Ureter (tissue), 1 donor: ENCODE measurements around the gene MRI1. TPM values are rescaled to one million over a fixed set of nuclear protein-coding genes. Genes with fewer than 3 reads are reported as not detected.
"Not testable (repeated sequence)": the region's sequence is repeated elsewhere in the genome, so short reads cannot be mapped to it uniquely, and the experiment has no call there.

Experiments used
- DNase-seq: peaks from one replicate; pipeline ENCODE4 v3.0.0-alpha.2; 2020; ENCODE audit warnings: low spot score
- total RNA-seq: library from RNA; stranded (reverse); gene quantifications from one replicate; pipeline ENCODE4 v1.2.4, GENCODE V29; 2023
- donor health status: DM: yes; HTN: yes; CAD: no.

Gene MRI1
- total RNA-seq, 1 donor from 2014 or later: 50.7 TPM

DNA sequence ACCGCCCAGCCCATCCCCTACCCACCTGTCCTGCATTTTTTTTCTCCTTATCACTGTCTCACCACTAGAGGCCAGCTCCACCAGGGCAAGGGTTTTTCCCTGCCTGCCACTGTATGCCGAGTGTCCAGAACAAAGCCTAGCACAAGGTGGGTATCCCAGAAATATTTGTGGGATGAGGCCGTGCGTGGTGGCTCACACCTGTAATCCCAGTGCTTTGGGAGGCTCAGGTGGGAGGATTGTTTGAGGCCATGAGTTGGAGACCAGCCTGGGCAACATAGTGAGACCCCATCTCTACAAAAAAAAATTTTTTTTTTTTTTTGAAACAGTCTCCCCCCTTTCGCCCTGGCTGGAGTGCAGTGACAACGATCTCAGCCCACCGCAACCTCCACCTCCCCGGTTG, 2.9 kb upstream of the MRI1 start:
- no peak for DNase-seq

- no peak for DNase-seq
These were observed 1.6 kb upstream of the MRI1 start for GRCh38 chr19:13762635-13763235.

GRCh38 chr19:13763265-13763664, 1.1 kb upstream of the MRI1 start:
- DNase-seq: no peak

- DNase-seq: no peak
These were observed 586 bp downstream of the MRI1 start for GRCh38 chr19:13764821-13765394.

- no peak for DNase-seq
These were observed 1.2 kb downstream of the MRI1 start for GRCh38 chr19:13765395-13766094.

- no peak for DNase-seq
These were observed 1.8 kb downstream of the MRI1 start for GRCh38 chr19:13766095-13766481.

DNA sequence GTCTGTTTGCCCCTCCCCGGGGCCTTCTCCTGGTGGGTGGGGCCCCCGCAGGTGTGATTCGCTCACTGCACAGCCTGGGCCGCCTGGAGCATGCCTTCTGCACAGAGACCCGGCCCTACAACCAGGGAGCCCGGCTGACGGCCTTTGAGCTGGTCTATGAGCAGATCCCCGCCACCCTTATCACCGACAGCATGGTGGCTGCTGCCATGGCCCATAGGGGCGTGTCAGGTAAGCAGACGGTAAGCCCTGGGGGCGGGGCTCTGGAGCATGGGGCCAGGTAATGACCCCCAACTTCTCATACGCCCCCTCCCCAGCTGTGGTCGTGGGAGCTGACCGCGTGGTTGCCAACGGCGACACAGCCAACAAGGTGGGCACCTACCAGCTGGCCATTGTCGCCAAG, 4.2 kb downstream of the MRI1 start:
- DNase-seq: no peak

- no peak for DNase-seq
These were observed 5.8 kb downstream of the MRI1 start for GRCh38 chr19:13770013-13770635.

DNA sequence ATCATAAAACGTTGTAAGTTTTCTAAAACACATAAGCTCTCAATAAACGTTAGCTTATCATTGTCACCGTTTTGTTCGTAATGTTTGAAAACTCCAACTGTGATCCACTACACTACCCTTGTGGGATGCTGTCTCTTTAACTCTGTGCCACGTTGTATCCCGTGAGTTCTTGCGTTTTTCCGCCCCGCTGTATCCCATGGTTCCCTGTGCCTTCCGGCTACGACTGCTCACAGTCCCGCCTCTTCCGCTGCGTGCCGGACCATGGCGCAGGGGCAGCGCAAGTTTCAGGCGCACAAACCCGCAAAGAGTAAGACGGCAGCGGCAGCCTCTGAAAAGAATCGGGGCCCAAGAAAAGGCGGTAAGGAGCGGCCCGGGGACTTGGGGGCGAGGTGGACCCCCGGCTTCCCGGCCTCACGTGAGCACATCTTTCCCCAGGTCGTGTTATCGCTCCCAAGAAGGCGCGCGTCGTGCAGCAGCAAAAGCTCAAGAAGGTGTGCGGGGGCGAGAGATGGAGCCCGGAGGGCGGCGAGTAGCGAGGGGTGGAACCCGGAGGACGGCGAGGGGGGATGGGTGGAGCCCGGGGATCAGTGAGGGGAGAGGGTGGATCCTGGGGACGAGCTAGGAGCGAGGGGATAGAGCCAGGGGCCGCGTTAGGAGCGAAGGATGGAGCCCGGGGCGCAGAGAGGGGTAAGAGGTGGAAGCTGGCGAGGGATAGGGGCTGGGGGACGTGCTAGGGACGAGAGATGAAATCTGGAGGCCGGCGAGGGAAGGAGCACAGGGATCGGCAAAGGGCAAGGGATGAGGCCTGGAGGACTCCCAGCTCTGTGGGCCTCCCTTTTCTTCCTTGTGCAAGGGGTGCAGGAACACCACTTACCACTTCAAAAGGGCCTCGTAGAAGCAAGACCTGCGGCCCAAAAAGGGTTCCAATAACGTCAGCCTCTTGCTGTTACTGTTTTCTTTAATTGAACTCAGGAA, 10.2 kb downstream of the MRI1 start, which contains the start of gene C19orf53:
Gene C19orf53 (plus strand): TSS at position 240 of the 975 bp plus-strand sequence. CDS start 22 bp downstream, at position 262.
- DNase-seq: peak; percentile 90

GRCh38 chr19:13778398-13778797, 14.1 kb downstream of the MRI1 start:
- DNase-seq: no peak

DNA sequence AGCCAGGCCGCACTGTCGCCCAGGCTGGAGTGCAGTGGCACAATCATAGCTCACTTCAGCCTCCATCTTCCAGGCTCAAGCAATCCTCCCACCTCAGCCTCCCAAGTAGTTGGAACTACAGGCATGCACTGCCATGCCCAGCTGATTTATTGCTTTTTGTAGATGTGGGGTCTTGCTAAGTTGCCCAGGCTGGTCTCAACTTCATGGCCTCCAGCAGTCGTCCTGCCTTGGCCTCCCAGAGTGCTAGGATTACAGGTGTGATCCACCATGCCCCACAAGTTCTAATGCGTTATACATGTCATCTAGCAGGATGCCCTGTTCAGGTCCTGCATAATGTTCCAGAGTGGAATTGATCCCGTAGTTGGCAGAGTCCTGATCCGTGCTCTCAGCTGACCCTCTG, 14.5 kb downstream of the MRI1 start:
- DNase-seq: no peak

DNA sequence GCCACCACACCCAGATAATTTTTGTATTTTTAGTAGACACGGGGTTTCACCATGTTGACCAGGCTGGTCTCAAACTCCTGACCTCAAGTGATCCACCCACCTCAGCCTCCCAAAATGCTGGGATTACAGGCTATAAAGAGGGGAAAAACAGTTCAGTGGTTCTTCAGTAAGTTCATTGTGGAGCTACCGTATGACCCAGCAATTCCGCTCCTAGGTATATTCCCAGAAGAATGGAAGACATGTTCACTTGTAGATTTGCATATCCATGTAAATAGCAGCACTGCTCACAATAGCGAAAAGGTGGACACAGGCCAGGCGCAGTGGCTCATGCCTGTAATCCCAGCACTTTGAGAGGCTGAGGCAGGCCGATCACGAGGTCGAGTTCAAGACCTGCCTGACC, 15.5 kb downstream of the MRI1 start:
- DNase-seq: not testable (repeated sequence)

- peak; percentile 75 for DNase-seq
These were observed 17.2 kb downstream of the MRI1 start for GRCh38 chr19:13781547-13781946.

GRCh38 chr19:13782537-13782936, 18.2 kb downstream of the MRI1 start:
- no peak for DNase-seq

DNA sequence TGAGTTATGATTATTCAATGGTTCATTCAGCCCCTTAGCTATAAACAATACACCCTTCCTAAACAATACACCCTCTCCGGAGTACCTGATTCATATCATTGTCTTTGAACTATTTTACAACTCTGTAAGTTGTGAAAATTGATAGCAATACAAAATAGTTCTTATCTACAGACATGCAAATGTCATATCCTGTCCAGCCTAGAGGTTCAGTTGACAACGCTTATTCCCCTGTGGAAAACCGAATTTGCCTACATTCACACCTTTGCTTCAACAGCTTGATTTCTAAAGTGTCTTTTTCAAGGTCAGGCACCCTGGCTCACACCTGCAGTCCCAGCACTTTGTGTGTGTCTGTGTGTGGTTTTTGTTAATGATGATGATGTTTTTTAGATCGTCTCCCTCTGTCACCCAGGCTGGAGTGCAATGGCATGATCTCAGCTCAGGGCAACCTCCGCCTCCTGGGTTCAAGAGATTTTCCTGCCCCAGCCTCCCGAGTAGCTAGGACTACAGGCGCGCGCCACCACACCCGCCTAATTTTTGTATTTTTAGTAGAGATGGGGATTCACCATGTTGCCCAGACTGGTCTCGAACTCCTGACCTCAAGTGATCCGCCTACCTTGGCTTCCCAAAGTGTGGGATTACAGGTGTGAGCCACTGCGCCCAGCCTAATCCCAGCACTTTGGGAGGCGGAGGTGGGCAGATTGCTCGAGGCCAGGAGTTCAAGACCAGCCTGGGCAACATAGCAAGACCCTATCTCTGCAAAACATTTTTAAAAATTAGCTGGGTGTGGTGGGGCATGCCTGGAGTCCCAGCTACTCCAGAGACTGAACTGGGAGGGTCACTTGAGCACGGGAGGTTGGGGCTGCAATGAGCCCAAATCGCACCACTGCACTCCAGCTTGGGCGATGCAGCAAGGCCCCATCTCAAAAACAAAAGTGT, 19.5 kb downstream of the MRI1 start:
- no peak for DNase-seq

- peak; percentile 79 for DNase-seq
These were observed 20.6 kb downstream of the MRI1 start for GRCh38 chr19:13784731-13785452.

- no peak for DNase-seq
These were observed 24.7 kb downstream of the MRI1 start for GRCh38 chr19:13788991-13789390.

- DNase-seq: no peak
These were observed 26.0 kb downstream of the MRI1 start for GRCh38 chr19:13790354-13790753.

DNA sequence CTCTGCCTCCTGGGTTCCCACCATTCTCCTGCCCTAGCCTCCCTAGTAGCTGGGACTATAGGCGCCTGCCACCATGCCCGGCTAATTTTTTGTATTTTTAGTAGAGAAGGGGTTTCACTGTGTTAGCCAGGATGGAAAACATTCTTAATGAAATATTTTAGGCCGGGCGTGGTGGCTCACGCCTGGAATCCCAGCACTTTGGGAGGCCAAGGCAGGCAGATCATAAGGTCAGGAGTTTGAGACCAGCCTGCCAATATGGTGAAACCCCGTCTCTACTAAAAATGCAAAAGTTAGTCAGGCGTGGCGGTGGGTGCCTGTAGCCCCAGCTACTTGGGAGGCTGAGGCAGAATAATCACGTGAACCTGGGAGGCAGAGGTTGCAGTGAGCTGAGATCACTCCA, 29.0 kb downstream of the MRI1 start:
- not testable (repeated sequence) for DNase-seq

DNA sequence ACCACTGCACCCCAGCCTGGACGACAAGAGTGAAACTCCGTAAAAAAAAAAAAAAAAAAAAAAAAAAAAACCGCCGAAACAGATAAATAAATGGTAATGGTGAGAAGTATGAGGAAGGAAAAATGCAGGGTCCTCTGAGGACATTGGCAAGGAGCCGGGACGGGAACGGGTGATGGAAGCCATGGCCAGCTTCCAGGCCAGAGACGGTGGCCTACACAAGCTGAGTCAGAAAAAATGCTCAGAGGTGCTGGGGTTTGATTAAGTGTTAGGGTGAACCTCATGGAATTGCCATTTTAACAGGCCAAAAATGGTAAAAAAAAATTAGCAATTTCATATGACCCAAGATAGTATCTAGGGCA, 30.1 kb downstream of the MRI1 start:
- DNase-seq: peak; percentile 83
